Astrocyte of the spinal cord (primary cell): ENCODE results near the gene ROR2.

Source experiments
- DNase-seq: peaks from one replicate; pipeline ENCODE4 v3.0.0; 2011; ENCODE audit warnings: low read depth, low spot score
- H3K4me3 ChIP-seq: 2 replicates; pipeline ENCODE4 v1.5.1; 2011; ENCODE audit warnings: low read depth, mild to moderate bottlenecking, low read length, moderate library complexity
- in situ Hi-C: cut with HindIII; loops from 2 replicates; pipeline ENCODE4 v1.10.0; 2017; ENCODE audit warnings: low sequenced_read_pairs
- TF ChIP-seq, protein P1 (sequence below): IDR thresholded peaks from 2 replicates; pipeline ENCODE4 v1.5.1; 2012; ENCODE audit warnings: low read depth, mild to moderate bottlenecking, low read length, inconsistent platforms

Gene ROR2

DNA sequence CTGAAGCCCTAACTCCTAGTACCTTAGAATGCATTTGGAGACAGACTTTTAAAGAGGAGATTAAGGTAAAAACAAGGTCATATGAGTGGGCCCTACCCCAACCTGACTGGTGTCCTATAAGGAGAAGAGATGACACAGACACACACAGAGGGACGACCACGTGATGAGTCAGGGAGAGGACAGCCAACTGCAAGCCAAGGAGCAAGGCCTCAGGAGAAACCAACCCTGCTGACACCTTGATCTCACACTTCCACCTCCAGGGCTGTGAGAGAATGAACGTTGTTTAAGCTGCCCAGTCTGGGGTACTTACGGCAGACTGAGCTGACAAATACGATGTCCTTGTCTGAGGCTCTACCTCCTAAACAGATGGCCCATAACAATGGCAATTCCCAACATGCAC lies 93.6 kb downstream of the ROR2 start:
- in situ Hi-C loops: no loop called here
- no peak overlapping the region for H3K4me3 ChIP-seq
- TF ChIP-seq, protein P1, sequence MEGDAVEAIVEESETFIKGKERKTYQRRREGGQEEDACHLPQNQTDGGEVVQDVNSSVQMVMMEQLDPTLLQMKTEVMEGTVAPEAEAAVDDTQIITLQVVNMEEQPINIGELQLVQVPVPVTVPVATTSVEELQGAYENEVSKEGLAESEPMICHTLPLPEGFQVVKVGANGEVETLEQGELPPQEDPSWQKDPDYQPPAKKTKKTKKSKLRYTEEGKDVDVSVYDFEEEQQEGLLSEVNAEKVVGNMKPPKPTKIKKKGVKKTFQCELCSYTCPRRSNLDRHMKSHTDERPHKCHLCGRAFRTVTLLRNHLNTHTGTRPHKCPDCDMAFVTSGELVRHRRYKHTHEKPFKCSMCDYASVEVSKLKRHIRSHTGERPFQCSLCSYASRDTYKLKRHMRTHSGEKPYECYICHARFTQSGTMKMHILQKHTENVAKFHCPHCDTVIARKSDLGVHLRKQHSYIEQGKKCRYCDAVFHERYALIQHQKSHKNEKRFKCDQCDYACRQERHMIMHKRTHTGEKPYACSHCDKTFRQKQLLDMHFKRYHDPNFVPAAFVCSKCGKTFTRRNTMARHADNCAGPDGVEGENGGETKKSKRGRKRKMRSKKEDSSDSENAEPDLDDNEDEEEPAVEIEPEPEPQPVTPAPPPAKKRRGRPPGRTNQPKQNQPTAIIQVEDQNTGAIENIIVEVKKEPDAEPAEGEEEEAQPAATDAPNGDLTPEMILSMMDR: no peak
- DNase-seq: no peak

- TF ChIP-seq, protein P1: no peak
- DNase-seq: no peak
- H3K4me3 ChIP-seq: no peak overlapping the region
- in situ Hi-C loops: no loop called here
These were observed 94.8 kb downstream of the ROR2 start for GRCh38 chr9:91855196-91855595.

GRCh38 chr9:91852801-91853347 lies 97.2 kb downstream of the ROR2 start:
- in situ Hi-C loops: no loop called here
- no peak for DNase-seq
- TF ChIP-seq, protein P1: no peak
- no peak overlapping the region for H3K4me3 ChIP-seq

DNA sequence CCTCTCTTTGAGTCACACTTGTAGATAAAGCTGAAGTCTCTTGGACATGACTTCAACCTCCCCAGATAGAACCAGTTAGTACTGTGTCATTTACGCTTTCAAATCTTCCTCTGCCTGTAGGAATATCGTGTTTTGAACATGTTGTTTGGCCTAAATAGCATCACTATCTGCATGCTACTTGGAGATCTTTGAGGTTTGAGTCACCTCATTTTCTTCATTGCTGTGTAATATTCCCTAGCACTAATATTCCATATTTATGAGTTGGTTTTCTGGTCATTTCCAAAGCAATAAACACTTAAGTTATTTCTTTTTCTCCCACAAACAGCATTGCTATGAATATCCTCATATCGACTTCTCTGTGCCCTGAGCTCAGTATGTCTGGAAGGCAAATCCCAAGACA lies 100.3 kb downstream of the ROR2 start:
- TF ChIP-seq, protein P1: no peak
- no peak overlapping the region for H3K4me3 ChIP-seq
- DNase-seq: no peak
- in situ Hi-C loops: no loop called here

- DNase-seq: no peak
- no peak overlapping the region for H3K4me3 ChIP-seq
- in situ Hi-C loops: no loop called here
- TF ChIP-seq, protein P1: no peak
These were observed 101.9 kb downstream of the ROR2 start for GRCh38 chr9:91848146-91848545.

DNA sequence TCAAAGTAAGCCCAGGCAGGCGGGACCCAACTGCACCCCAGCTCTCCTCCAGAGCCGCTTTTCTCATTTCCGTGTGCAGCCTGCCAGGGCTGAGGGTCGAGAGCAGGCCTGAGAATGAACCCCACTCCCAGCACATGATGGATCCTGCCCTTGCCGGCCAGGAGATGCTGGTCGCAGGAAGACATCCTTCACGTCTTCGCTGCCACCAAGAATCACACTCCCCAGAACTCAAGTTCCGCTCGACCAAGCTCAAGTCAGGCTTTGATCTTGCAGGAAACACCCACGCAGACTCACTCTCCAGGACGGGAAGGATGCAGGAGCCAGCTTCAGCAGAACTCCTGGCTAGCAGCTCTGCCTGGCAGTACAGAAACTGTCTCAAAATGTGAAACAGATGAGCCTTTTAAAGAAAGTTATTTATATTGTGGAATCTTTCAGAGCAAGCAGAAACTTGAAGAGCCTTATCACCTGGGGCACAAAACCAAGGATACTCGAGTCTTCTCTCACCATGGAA lies 102.4 kb downstream of the ROR2 start:
- H3K4me3 ChIP-seq: no peak overlapping the region
- in situ Hi-C loops: no loop called here
- TF ChIP-seq, protein P1: no peak
- peak; percentile 41 for DNase-seq

DNA sequence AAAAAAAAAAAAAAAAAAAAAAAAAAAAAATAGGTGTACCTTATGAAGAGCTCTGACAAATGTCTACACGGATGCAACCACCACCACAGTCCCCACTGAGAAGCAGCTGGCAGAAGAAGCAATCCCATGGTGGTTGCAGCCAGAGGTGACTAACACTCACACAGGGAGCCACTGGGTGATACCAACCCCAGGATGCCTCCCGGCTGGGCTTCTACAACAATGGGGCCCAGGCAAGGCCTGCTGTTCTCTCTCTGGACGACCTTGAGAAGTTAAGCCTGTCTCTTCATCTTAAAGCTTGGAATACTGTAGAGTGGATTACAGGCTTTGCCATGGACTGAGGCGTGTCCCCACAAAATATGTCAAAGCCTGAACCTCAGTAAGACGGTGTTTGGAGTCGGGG lies 104.1 kb downstream of the ROR2 start:
- no peak for DNase-seq
- no peak overlapping the region for H3K4me3 ChIP-seq
- in situ Hi-C loops: no loop called here
- TF ChIP-seq, protein P1: no peak
